Cerebellar cortex (tissue), 1 donor: ENCODE data around the gene CEP128.
"Not testable (repeated sequence)": the region's sequence is repeated elsewhere in the genome, so short reads cannot be mapped to it uniquely, and the experiment has no call there.

ENCODE experiments used
- DNase-seq: peaks from one replicate; pipeline ENCODE4 v3.0.0-alpha.2; 2015; ENCODE audit warnings: low spot score

Gene CEP128

DNA sequence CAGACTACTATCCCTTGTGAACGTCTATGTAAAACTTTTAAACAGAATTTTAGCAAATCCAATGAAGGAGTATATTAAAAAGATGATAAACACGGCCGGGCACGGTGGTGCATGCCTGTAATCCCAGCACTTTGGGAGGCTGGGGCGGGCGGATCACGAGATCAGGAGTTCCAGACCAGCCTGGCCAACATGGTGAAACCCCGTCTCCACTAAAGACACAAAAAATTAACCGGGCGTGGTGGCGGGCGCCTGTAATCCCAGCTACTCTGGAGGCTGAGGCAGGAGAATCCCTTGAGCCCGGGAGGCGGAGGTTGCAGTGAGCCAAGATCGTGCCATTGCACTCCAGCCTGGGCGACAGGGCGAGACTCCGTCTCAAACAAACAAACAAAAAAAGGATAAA is 11.7 kb upstream of the CEP128 start:
- DNase-seq, result not testable (repeated sequence)

GRCh38 chr14:80951491-80951890 is 10.0 kb upstream of the CEP128 start:
- no peak for DNase-seq

DNA sequence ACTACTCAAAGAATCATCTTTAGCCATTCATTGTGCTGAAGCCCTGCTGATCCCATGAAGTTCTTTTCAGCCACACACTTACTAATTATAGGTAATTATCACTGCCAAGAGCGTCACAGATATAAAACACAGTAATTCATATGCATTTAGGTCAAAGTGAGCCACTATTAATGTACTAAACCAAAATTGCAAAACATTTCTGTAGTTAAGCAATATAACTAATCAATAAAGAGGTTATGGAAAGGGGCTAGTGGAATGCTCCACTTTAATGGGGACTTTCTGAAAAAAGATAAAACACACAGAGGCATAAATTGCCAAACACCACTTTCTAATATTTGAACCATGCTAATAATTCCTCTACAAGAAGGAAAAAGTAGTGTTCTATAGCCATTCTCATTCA is 6.8 kb upstream of the CEP128 start:
- DNase-seq, result no peak

DNA sequence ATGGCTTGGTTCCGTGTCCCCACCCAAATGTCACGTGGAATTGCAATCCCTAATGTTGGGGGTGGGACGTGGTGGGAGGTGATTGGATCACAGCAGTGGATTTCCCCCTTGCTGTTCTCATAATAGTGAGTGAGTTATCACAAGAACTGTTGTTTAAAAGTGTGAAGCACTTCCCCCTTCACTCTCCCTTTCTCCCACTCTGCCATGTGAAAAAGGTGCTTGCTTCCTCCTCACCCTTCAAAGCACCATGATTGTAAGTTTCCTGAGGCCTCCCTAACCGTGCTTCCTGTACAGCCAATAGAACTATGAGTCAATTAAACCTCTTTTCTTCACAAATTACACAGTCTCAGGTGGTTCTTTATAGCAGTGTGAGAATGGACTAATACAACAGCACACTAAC is 5.3 kb upstream of the CEP128 start:
- no peak for DNase-seq

- DNase-seq, result no peak
Observed at GRCh38 chr14:80946187-80946586, 4.6 kb upstream of the CEP128 start.

DNA sequence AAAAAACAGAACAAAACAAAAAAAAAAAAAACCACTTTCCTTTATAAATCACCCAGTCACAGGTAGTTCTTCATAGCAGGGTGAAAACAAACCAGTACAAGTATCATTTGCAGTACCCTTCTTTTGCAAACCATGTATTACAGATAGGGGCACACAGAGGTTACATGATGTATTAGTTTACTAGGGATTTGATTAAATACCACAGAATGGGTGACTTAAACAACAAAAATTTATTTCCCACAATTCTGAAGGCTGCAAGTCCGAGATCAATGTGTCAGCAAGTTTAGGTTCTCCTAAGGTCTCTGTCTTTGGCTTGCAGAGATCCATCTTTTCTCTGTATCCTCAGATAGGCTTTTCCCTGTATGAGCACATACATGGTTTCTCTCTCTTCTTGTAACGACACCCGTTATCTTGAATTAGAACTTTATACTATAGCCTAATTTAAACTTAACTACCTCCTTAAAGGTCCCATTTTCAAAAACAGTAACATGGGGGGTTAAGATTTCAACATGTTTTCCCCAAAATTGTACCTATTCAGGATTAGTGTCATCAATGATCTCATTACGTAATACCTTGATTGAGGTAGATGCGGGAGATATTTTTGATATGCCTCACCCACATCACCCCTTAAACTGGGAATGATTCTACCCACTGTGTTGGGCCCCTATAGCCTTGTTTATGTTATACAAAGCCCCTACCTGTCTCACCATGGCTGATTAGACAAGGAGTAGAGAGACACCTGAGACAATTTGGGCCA is 3.5 kb upstream of the CEP128 start:
- no peak for DNase-seq

- DNase-seq, result no peak
Observed at GRCh38 chr14:80942191-80942600, 658 bp upstream of the CEP128 start.

- DNase-seq, result no peak
Observed at GRCh38 chr14:80940146-80940545, 1.4 kb downstream of the CEP128 start.

DNA sequence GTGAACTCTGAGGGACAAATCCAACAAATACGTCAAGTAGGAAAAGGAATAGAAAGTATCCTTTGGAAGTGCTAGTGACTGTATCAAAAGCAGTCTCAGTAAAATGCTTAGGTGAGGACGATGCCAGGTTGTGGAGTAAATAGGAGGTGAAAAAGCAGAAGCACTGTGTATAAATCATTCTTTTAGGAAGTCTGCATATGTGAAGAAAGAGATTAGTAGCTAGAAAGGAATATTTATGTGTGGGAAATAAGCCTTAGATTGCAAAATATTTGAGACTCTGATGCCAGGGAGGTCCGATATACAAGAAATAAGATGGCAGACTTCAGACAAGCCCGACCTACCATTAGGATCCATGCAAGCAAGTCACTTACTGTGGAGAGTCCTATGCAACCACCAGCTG is 7.9 kb downstream of the CEP128 start:
- DNase-seq, result no peak

DNA sequence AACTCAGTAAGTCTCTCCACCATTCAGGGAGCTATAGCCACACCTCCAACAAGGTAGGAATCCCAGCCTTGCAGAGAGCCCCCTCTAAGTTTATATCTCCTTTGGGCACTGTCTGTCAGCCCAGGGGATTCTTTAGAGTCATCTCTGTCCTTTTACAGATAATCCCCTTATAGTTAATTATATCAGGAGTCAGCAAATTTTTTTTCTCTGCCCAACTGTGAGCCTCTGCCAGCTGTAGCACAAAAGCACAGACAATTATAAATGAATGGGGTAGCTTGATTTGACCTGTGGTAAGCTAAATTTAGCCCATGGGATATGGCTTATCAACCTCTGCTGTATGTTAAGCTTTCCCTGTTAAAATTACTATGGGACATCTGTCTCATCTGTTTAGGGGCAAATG is 8.3 kb downstream of the CEP128 start:
- no peak for DNase-seq

- no peak for DNase-seq
Observed at GRCh38 chr14:80930836-80931389, 10.6 kb downstream of the CEP128 start.

DNA sequence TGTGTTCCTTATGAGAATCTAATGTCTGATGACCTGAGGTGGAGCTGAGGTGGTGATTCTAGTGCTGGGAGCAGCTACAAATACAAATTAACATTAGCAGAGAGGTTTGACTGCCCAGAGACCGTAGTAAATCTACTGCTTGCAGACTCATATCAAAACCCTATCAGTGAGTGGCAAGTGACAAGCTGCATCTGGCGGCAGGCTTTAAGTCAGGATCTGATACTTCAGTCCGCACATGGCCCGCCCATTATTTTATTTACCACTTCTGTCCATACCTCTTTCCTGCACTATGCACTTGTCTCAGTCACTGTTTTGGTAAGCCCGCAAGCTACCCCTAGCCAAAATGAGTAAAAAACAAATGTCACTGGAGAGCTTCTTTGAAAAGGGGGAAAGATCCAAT is 11.4 kb downstream of the CEP128 start:
- no peak for DNase-seq

DNA sequence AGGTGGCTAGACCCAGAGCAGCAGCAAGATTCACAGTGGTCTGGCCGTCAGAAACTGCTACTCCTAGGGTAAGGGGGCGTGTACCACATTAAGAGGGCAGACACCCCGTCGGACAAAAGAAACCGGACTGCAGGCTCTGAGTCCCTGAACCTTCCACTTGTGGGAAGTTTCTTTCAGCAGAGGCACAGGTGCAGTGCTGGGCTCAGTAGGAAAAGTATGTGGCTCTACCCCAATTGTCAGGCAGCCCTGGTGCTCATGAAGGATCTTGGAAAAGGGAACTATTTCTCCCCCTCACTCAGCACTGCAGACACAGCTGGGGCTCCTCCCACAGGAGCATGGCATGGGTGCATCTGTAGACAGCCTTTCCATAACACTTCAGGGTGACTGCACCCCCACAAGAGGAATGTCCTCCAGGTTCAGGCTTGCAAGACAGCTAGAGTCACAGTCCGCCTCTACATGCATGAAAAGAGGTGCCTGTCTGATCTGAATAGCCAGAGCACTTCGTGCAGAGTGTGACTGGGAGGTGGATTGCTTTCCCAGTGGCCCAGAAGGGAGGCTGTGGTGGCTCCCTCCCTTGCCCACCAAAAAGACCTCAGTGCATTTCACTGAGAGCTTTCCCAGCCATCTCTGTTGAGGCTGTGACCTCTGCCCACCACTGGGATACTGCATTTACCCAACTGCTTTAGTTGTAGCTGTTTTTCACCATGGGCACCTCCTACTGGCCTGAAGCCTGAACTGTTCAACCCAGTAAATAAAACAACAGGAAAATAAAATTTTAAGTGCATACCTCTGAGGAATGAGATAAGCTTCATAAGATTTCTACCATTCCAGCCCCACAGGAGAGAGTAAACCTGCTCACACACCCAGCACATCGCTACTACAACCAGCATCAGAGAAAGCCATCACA is 14.2 kb downstream of the CEP128 start:
- no peak for DNase-seq

DNA sequence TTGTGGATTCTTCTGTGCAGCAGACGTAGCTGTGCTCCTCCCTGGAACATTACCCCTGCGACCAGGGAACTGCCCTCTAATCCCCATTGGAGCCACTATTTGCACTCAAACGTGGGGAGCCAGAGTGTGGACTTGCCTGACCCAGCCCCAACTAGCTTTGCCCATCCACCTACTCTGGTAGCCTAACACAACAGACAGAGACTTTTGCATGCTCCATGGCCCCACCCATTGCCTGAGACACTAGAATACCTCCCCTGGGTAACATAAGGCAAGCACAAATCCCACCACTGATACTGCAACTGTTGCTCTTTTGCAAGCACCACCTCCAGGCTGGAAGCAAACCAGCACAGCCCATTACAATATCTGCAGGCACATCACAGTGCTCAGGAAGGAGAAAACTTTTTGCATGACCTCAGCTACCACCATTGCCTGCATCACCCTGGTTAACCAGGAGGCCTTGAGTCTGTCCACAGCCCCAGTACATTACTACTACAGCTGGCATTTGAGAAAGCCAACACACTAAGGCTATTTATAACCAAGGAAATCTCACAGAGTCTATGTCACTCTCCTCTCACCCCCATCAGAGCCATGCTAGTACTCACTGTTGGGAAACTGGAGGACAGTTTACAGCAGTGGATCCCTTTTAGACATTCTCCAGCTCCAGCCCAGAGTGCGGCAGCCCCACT is 15.0 kb downstream of the CEP128 start:
- no peak for DNase-seq

- DNase-seq, result no peak
Observed at GRCh38 chr14:80924365-80925103, 17.0 kb downstream of the CEP128 start.

GRCh38 chr14:80923368-80923767 is 18.2 kb downstream of the CEP128 start:
- DNase-seq, result no peak

GRCh38 chr14:80919622-80920021 is 21.9 kb downstream of the CEP128 start:
- no peak for DNase-seq

GRCh38 chr14:80912013-80912412 is 29.5 kb downstream of the CEP128 start:
- not testable (repeated sequence) for DNase-seq

- no peak for DNase-seq
Observed at GRCh38 chr14:80906946-80907345, 34.6 kb downstream of the CEP128 start.

- DNase-seq, result no peak
Observed at GRCh38 chr14:80906336-80906735, 35.2 kb downstream of the CEP128 start.

GRCh38 chr14:80902608-80903007 is 38.9 kb downstream of the CEP128 start:
- DNase-seq, result no peak

GRCh38 chr14:80901822-80902221 is 39.7 kb downstream of the CEP128 start:
- DNase-seq, result no peak
